Endothelial cell of umbilical vein (primary cell): ENCODE results near the gene HSD17B13. TPM values are rescaled to one million over a fixed set of nuclear protein-coding genes. Genes with fewer than 3 reads are reported as not detected.

Experiments
- BruUV-seq: library from RNA; stranded (reverse); fragments of 400-500 nt; replicated peaks from 2 replicates; lab custom pipeline; 2021; lab: Mats Ljungman, UMichigan
- CTCF ChIA-PET: fragments of 300-600, 350-600 bp; sonication (Branson Sonifier 250); formaldehyde crosslinking; loops from one replicate; lab custom pipeline; 2021; ENCODE audit warnings: antibody characterized with exemption, inconsistent platforms; lab: Charles Lee
- POLR2A ChIA-PET: fragments of 300-600, 350-600 bp; sonication (Branson Sonifier 250); formaldehyde crosslinking; loops from one replicate; lab custom pipeline; 2021; ENCODE audit warnings: antibody characterized with exemption, inconsistent platforms; lab: Charles Lee
- DNase-seq: peaks from one replicate; pipeline ENCODE4 v3.0.0-alpha.2; 2011; ENCODE audit warnings: low read depth, low spot score
- FAIRE-seq: peaks from 2 replicates; lab custom pipeline; 2011; peaks lifted over from hg19 to GRCh38; lab: Jason Lieb, UNC
- H2AFZ ChIP-seq: 2 replicates; pipeline ENCODE4 v1.6.0; 2012; ENCODE audit warnings: low read depth, low read length, control low read depth, inconsistent platforms
- H3K27ac ChIP-seq: 2 replicates; pipeline ENCODE4 v1.5.1; 2011; ENCODE audit warnings: low read depth, mild to moderate bottlenecking, control low read depth, low read length, moderate library complexity; ENCODE audit not compliant: insufficient read depth
- H3K27me3 ChIP-seq, 2 experiments: 2 replicates each; pipeline versions ENCODE4 v1.6.0 to v1.6.1; 2011; ENCODE audit warnings: low read length in 2 of 2, mixed read lengths in 1 of 2; ENCODE audit not compliant: control insufficient read depth in 2 of 2, insufficient read depth in 2 of 2
- H3K36me3 ChIP-seq, 2 experiments: 2 replicates in 1 of 2; 3 replicates in 1 of 2; pipeline ENCODE4 v1.5.1; 2011; ENCODE audit warnings: low read length in 2 of 2, mild to moderate bottlenecking in 1 of 2, moderate library complexity in 1 of 2; ENCODE audit not compliant: control insufficient read depth in 2 of 2, insufficient read depth in 2 of 2; ENCODE audit errors: extremely low read depth in 1 of 2
- H3K4me1 ChIP-seq: 3 replicates; pipeline ENCODE4 v1.5.1; 2011; ENCODE audit warnings: mild to moderate bottlenecking, low read length; ENCODE audit not compliant: control insufficient read depth, insufficient read depth; ENCODE audit errors: extremely low read depth
- H3K4me2 ChIP-seq: 2 replicates; pipeline ENCODE4 v1.6.1; 2011; ENCODE audit warnings: low read length, control low read depth, mixed read lengths; ENCODE audit not compliant: insufficient read depth
- H3K4me3 ChIP-seq, 3 experiments: fragments of 200-600 bp in 1 of 3; sonication (generic), shearing (Covaris generic) in 1 of 3; replicated peaks in 1 of 3; 2 replicates each; pipeline ENCODE4 v1.5.1; 2011 to 2016; ENCODE audit warnings: control low read depth in 3 of 3, low read length in 3 of 3, mild to moderate bottlenecking in 2 of 3, inconsistent platforms in 1 of 3, low read depth in 1 of 3, moderate library complexity in 1 of 3; ENCODE audit not compliant: insufficient read depth in 1 of 3
- H3K79me2 ChIP-seq: 2 replicates; pipeline ENCODE4 v1.6.0; 2012; ENCODE audit warnings: low read length, inconsistent platforms; ENCODE audit not compliant: control insufficient read depth, insufficient read depth
- H3K9ac ChIP-seq: replicated peaks from 2 replicates; pipeline ENCODE3; 2011; ENCODE audit warnings: low read length, control low read depth; ENCODE audit not compliant: insufficient read depth; ENCODE audit errors: extremely low read depth
- H3K9me1 ChIP-seq: replicated peaks from 3 replicates; pipeline ENCODE4 v1.6.0; 2011; ENCODE audit warnings: mild to moderate bottlenecking, low read length; ENCODE audit not compliant: control insufficient read depth, insufficient read depth; ENCODE audit errors: extremely low read depth
- H3K9me3 ChIP-seq: replicated peaks from 2 replicates; pipeline ENCODE4 v1.5.1; 2012; ENCODE audit warnings: low read length, inconsistent platforms; ENCODE audit not compliant: control insufficient read depth, insufficient read depth
- H4K20me1 ChIP-seq: replicated peaks from 2 replicates; pipeline ENCODE3; 2011; ENCODE audit warnings: mild to moderate bottlenecking, low read length; ENCODE audit not compliant: control insufficient read depth, insufficient read depth; ENCODE audit errors: extremely low read depth
- EZH2 ChIP-seq: IDR thresholded peaks from 2 replicates; pipeline ENCODE4 v1.6.1; 2012; ENCODE audit warnings: borderline replicate concordance, low read depth, mild to moderate bottlenecking, moderate library complexity, low read length, inconsistent platforms; ENCODE audit not compliant: severe bottlenecking
- FOS ChIP-seq: IDR thresholded peaks from 2 replicates; pipeline ENCODE4 v1.6.1; 2011; ENCODE audit warnings: mild to moderate bottlenecking, low read length, moderate library complexity, borderline replicate concordance; ENCODE audit not compliant: insufficient read depth
- GATA2 ChIP-seq: IDR thresholded peaks from 2 replicates; pipeline ENCODE4 v1.7.0; 2011; ENCODE audit warnings: low read depth, mild to moderate bottlenecking, moderate library complexity, mixed read lengths, low read length; ENCODE audit not compliant: insufficient read length, insufficient read depth
- MYC ChIP-seq: IDR thresholded peaks from one replicate; pipeline ENCODE4 v1.6.1; 2011; ENCODE audit warnings: mild to moderate bottlenecking, low read depth, low read length
- dilution Hi-C: fragments of 300-500 bp; cut with MboI; formaldehyde crosslinking; loops from one replicate; pipeline ENCODE4 v1.15.0; 2019; ENCODE audit warnings: low sequenced_read_pairs; ENCODE audit not compliant: extremely low pct_ligation_motif_present
- intact Hi-C: fragments of 100-400 bp; cut with micrococcal nuclease; formaldehyde crosslinking; loops from one replicate; pipeline ENCODE4 v1.10.0; 2022
- polyA plus RNA-seq, 4 experiments: library from polyadenylated mRNA; depleted of rRNA in 3 of 4; stranded (reverse) in 3 of 4; unstranded in 1 of 4; fragments of >200 nt; gene quantifications; 2 replicates each; pipeline versions ENCODE4 v1.2.1 to v1.2.3, GENCODE V29; 2011 to 2012; ENCODE audit warnings: missing spikeins in 1 of 4
- total RNA-seq: library from RNA; stranded (reverse); gene quantifications from 2 replicates; pipeline ENCODE4 v1.2.3, GENCODE V29; 2021
- TF ChIP-seq, protein P1 (sequence below): IDR thresholded peaks from 2 replicates; pipeline ENCODE4 v1.6.1; 2011; ENCODE audit not compliant: insufficient read depth, insufficient read length

HSD17B13 gene
- total and polyA plus RNA-seq, 2 donors (not counting 3 experiments of a cell fraction or from before 2014, with no cell fraction given) = 0.07 TPM; not detected in 1

GRCh38 chr4:87356832-87357526, 34.3 kb upstream of the HSD17B13 start:
- Histone ChIP-seq H3K27me3 (no peaks in the 10 kb centered on the region), H3K9ac (no peak overlapping the region), H3K4me2 (no peak overlapping the region), H3K4me3 (no peak overlapping the region), H3K79me2 (no peaks in the 10 kb centered on the region), H4K20me1 (no peaks in the 10 kb centered on the region), H3K4me1 (no peaks in the 10 kb centered on the region), H3K9me1 (no peaks in the 10 kb centered on the region), H3K27ac (no peak overlapping the region), H3K36me3 (no peaks in the 10 kb centered on the region), H3K9me3 (no peaks in the 10 kb centered on the region), H2AFZ (no peak overlapping the region)
- intact Hi-C loops (loop anchor here (5.0 kb wide), 1 partner anchor 490 kb away; no protein-coding TSS in a partner anchor), dilution Hi-C loops (no loop called here)
- ChIA-PET CTCF (interaction anchor here (1.7 kb wide), 1 partner anchor 19 kb away, joined by 6 read pairs; no protein-coding TSS in a partner anchor), POLR2A (no interaction called here)
- FAIRE-seq (peak; percentile 38), DNase-seq (no peak)
- no TSS peak for BruUV-seq
- TF ChIP-seq EZH2 (no peak), MYC (no peak), FOS (no peak), GATA2 (no peak)
- TF ChIP-seq, protein P1, sequence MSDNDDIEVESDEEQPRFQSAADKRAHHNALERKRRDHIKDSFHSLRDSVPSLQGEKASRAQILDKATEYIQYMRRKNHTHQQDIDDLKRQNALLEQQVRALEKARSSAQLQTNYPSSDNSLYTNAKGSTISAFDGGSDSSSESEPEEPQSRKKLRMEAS = no peak
